Activated CD4-positive, alpha-beta T cell treated with anti-CD3 and anti-CD28 coated beads, Interleukin-10, Interleukin-2, amounts not matched to agents 100 ng/mL and 50 ng/mL, durations not matched to agents 16 hours and 8 hours (primary cell): ENCODE measurements around the gene RAB9B.

Experiments
- DNase-seq: peaks from one replicate; pipeline ENCODE4 v3.0.0-alpha.2; 2020

RAB9B gene

GRCh38 chrX:103806862-103807474 lies 25.1 kb downstream of the RAB9B start:
- DNase-seq = peak; percentile 48

DNA sequence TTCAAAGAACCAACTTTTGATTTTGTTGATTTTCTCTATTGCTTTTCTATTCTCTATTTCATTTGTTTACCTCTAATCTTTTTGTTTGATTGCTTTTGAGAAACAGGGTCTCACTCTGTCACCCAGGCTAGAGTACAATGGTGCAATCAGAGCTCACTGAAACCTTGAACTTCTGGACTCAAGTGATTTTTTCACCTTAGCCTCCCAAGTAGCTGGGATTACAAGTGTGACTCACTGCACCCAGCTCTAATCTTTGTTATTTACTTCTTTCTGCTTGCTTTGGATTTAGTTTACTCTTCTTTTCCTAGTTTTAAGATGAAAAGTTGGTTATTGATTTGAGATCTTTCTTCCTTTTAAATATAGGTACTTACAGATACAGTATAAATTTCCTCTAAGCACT lies 26.2 kb downstream of the RAB9B start:
- DNase-seq = no peak

GRCh38 chrX:103800318-103800717 lies 31.7 kb downstream of the RAB9B start:
- peak; percentile 46 for DNase-seq

DNA sequence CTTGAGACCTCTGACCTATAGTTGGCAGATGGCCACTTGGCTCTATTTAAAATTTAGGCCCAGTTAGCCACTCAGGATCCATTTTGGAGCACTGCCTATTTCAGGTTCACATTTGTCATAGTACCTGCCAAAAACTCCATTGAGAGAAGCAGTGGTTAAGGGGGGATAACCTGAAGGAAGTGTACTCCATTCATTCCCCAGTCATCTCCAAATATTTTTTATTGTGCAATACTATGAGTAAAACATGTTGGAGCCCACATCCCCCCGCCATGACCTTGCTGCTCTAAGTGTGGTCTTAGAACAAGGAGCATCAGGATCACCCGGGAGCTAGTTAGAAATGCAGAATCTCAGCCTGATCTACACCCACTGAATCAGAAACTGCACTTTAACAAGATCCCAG lies 34.4 kb downstream of the RAB9B start:
- DNase-seq = no peak

DNA sequence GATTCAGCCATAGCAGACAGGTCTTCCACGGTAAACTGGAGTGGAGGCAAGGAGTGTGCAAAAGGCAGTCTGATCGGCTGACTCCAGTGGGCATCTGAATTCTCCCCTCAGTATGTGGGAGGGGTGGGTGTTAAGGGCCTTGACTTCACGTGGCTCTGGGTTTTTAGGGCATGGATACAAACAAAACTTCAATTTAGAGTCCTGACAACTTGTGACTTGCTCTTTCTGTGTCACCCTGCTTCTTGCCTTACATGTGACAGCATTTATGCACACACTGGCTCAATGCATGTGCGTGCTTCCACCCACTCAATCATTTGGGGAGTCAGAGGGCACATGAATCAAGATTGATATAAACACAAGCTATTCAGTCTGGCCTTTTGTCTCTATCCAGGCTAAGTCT lies 37.9 kb downstream of the RAB9B start:
- no peak for DNase-seq

- no peak for DNase-seq
Measured at GRCh38 chrX:103793545-103793940, 38.5 kb downstream of the RAB9B start.

DNA sequence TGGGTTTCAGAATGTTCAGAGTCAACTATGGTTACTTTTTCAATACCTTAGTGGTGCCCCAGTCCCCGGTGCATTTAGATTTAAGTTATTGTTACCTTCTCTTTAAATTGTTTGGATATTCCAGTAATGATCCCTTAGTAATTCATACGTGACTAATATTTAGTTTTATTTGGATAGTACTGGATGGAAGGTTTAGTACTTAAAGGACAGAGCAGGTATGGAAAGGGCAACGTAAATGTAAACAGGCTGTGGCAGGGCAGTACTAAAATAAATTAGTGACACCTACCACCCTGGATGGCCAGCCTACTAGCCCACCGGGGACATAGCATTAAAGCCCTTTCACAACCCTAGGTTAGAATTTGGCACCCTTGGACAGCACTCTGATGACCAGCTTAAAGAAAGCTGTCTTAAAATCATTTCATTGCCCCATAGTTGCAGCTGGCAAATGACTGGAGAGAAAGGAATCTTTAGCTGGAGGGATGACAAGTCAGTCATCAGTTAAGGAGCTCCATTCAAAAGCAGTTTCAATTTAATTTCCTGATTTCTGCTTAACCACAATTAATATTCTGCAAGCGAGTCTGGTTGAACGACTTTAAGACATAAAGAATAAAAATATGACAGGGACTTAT lies 39.0 kb downstream of the RAB9B start:
- no peak for DNase-seq

- DNase-seq = no peak
Measured at GRCh38 chrX:103791826-103792485, 40.1 kb downstream of the RAB9B start.

GRCh38 chrX:103791228-103791627 lies 40.8 kb downstream of the RAB9B start:
- DNase-seq = no peak

DNA sequence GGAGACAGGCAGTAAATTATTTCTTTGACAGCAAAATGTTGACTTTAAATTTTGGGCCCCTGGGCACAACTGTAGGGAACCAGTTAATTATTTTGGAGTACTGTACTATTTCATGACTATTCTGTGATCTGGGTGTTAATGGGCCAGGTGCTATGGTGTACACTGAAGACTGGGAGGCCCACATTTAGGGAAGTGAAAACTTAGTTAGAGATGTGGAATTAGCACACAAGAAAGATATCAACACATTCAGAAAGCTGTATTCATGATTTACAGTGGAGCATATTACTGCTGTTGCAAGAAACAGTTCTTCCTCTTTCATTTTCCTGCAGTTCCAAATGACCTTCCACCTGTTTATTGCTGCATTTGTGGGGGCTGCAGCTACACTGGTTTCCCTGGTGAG lies 43.1 kb downstream of the RAB9B start:
- no peak for DNase-seq

DNA sequence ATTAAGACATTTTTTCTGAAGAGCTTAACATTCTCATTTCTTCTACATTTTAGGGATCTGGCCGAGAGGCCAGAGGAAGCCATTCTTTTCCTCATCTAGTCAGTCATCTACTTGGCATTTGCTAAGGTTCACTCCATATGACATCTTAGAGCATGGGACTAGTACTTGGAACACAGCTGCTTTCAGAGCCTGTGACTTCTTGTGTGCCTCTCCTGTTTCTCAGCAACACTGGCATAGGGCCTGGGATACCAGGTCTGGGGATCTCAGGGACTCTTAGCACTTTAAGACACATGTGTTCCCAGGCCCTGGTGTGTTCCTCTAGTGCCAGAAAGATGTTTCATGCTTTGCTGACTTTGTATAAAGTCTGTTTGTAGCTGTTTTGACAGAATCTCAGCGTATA lies 48.1 kb downstream of the RAB9B start:
- no peak for DNase-seq

- DNase-seq = peak; percentile 11
Measured at GRCh38 chrX:103783196-103783595, 48.9 kb downstream of the RAB9B start.

GRCh38 chrX:103782640-103783039 lies 49.4 kb downstream of the RAB9B start:
- no peak for DNase-seq

DNA sequence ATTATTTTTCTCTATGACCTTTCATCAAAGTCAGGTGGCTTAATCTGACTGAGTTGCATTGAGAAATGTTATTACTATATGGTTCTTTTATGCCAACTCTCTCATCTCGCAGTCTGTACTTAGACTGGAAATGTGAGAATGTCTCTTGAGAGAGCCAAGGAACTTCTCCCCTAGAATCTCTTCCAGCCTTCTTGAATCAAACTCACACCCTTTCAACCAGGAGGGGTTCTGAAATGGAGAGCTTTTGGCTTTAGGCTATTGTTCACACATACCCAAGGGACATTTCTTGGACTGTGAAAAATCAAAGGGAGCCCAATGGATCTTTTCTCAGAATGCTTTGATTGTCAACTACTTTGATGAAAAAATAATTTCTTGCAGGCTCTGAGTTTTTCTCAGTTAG lies 50.4 kb downstream of the RAB9B start:
- DNase-seq = no peak

DNA sequence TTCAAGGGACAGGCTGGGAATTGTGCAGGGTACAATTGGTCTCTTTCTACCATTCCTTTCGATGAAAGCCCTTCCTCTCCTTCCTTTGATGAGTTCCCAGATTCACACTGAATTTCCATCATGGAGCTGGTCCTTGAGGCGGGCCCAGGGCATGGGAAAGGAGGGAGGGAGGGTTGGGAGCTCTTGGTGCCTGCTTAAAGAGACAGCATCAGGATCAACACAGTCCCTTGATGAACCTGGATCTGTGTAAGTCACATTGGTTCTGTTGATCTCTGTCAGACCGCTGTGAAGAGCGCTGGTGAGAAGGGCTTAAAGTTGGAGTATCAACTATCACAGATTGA lies 51.0 kb downstream of the RAB9B start:
- no peak for DNase-seq

DNA sequence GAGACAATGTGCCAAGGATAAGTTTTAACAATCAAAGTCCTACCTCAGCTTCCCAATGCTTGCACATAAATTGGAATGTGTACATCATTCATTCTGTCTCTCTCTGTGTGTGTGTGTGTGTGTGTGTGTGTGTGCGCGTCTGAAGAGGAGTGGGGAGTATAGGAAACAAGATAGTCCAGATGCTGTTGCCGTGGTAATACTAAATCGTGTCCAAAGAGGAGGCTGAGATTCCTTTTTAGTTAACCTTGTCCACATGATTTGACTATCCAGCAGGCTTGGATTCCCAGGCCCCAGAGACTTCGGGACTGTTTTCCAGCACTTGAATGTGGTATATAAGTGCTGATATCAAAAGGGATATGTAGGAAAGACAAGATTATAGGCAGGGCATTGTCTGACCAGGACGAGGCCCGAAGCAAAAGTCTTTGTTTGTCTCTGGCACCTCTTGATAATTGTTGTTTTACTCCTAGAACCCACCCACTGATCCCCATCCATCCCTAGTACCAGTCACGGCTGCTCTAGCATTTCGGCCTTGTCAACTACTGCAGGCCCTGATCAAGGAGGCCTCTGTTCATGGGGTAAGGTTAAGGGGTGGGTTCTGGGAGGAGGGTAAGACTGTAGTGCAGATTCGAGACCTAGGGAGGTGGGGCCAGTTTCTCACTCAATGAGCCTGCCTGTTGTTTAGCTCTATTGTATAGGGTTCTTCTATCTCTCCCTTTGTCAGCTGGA lies 51.6 kb downstream of the RAB9B start:
- no peak for DNase-seq

DNA sequence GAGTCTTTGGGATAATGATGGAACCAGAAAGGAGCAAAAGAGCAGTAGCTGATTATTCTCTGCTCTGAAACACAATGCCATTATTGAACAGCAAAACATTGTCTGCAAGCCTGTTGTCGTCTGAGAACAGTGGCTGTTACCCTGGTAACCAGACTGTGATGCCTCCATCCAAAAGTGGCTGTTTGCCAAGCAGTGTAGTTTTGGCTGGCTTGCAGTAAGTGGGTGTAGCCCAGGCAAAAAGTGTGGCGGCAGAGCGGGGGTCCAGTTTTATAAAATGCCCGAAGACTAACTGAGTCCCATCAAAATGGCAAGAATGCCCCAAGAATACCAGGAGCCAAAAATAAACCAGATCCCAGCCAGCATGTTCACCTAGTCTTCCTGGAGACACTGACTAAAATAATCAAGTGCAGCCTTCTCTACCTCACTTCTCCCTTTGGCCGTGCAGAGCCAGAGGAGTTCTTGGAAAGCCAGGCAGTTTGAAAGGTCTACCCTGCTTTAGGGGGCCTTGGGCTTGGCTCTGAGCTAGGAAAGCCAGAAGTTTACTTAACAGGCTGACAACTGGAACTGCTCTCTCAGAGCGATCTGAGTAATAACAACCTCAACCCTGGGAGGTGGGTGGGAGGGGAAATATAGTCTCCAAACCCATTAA lies 52.8 kb downstream of the RAB9B start:
- no peak for DNase-seq

GRCh38 chrX:103776546-103776945 lies 55.5 kb downstream of the RAB9B start, which contains the start of gene PLP1:
Gene PLP1 (plus strand): TSS chrX:103776840. CDS start chrX:103776996, 156 bp downstream.
- no peak for DNase-seq

DNA sequence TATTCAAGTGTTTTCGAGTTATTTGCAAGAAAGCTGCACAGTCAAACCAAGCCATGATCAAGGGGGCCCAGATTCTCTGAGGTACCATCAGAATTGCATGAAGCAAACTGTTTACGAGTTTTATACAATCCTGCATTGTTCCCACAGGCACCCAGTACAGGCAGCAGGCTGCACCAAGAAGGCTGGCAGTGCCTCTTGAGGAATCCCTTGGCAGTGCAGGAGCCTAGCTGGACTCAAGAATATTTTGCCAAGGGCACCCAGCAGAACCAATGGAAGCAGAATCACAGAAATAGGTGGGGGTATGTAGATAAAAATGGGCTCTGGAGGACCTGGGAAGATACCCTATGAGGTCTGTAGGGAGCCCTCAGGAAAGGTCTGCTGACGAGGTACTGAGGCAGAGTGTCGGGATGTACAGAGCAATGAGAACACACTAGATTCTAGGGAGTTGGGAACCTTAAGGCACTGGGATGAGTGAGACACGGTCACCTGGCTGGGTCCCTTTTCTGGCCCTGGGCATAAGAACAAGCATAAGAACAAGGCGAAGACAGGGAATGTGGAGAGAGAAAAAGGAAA lies 57.9 kb downstream of the RAB9B start:
- no peak for DNase-seq

GRCh38 chrX:103773445-103773844 lies 58.6 kb downstream of the RAB9B start:
- no peak for DNase-seq
